GM12875 (cell line): ENCODE measurements around the gene OR5AR1.

Experiments
- H3K4me3 ChIP-seq: one replicate; pipeline ENCODE4 v1.5.1; 2011; ENCODE audit warnings: low read depth, low read length, control low read depth
- CTCF ChIP-seq: IDR thresholded peaks from 2 replicates; pipeline ENCODE4 v1.5.1; 2011; ENCODE audit warnings: low read depth, mild to moderate bottlenecking, control low read depth, inconsistent platforms, low read length, moderate library complexity, borderline replicate concordance; ENCODE audit not compliant: insufficient read depth

OR5AR1 gene

GRCh38 chr11:56700914-56701485 is 37.5 kb downstream of the OR5AR1 start:
- H3K4me3 ChIP-seq, result no peak overlapping the region
- TF ChIP-seq CTCF, result no peak

DNA sequence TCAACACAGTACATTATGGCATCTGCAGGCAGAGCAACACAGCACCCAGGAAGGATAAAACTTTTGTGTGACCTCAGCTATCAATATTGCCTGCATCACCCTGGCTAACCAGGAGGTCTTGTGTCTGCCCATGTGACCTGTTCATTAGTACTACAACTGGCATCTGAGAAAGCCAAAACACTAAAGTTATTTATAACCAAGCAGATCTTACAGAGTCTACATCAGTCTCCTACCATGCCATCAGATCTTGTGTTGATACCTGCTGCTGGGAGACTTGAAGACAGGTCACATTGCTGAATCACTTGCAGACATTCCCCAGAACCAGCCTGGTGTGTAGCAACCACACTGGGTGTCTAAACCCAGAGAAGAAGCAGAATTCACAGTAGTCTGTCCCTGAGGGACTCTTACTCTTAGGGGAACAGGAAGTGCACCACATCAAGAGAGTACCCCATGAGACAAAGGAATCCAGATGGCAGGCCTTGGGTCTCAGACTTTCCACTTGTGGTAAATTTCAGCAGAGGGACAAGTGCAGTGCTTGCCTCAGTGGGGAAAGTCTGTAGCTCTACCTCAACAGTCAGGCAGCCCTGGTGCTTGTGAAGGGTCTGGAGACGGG is 42.4 kb downstream of the OR5AR1 start:
- no peak for TF ChIP-seq CTCF
- H3K4me3 ChIP-seq, result no peak overlapping the region

DNA sequence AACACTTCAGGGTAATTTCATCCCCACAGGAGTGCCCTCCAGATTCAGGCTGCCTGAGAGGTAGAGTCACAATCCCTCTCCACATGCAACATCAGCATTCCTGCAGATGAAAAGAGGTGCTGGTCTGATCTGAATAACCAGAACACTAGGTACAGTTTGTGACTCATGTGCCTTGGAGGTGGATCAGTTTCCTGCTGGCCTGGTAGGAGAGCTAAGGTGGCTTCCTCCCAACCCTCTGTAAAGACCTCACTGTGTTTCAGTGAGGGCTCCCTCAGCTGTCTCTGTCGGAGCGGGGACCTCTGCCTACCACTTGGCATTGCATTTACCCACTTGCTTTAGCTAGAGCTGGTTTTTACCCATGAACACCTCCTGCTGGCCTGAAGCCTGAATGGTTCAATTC is 43.0 kb downstream of the OR5AR1 start:
- no peak overlapping the region for H3K4me3 ChIP-seq
- TF ChIP-seq CTCF, result no peak

DNA sequence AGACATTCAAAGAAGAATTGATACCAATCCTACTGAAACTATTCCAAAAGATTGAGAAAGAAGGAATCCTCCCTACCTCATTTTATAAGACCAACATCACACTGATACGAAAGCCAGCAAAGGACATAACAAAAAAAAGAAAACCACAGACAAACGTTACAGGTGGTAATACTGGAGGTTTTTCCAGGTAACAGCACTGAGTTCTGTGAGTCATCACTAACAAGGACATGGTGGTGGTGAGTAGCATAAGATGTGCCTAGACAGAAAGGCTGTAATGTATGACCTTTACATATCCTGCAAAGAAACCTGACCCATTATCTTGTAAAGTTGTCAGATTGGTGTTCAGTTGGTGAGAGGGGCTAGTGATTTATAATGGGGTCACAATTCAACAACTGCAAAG is 50.7 kb downstream of the OR5AR1 start:
- TF ChIP-seq CTCF, result no peak
- no peak overlapping the region for H3K4me3 ChIP-seq
